Muscle layer of duodenum (tissue), 2 donors: ENCODE measurements around the gene RPL18A.

Experiments
- H3K27ac ChIP-seq: one replicate; pipeline ENCODE4 v1.7.0; 2013; ENCODE audit warnings: mild to moderate bottlenecking, low read length
- H3K27me3 ChIP-seq: one replicate; pipeline ENCODE4 v1.7.0; 2013; ENCODE audit warnings: low read depth, mild to moderate bottlenecking, control low read depth, low read length
- H3K36me3 ChIP-seq, 2 donors: one replicate each; pipeline ENCODE4 v1.7.0; 2013; ENCODE audit warnings: low read length in 2 of 2, control low read depth in 1 of 2, mild to moderate bottlenecking in 1 of 2; ENCODE audit not compliant: insufficient read depth in 2 of 2, control insufficient read depth in 1 of 2
- H3K4me1 ChIP-seq, 2 donors: one replicate each; pipeline ENCODE4 v1.7.0; 2013; ENCODE audit warnings: low read length in 2 of 2, mild to moderate bottlenecking in 2 of 2, control low read depth in 1 of 2, moderate library complexity in 1 of 2; ENCODE audit not compliant: insufficient read depth in 2 of 2, control insufficient read depth in 1 of 2
- H3K4me3 ChIP-seq, 2 donors: one replicate each; pipeline ENCODE4 v1.7.0; 2013; ENCODE audit warnings: low read length in 2 of 2, low read depth in 1 of 2, mild to moderate bottlenecking in 1 of 2
- H3K9me3 ChIP-seq, 2 donors: one replicate each; pipeline ENCODE4 v1.7.0; 2013; ENCODE audit warnings: low read length in 2 of 2, control low read depth in 1 of 2, mild to moderate bottlenecking in 1 of 2; ENCODE audit not compliant: control insufficient read depth in 1 of 2
- donor health status: healthy.

Gene RPL18A

GRCh38 chr19:17889609-17890214 lies 30.0 kb downstream of the RPL18A start:
- no peaks in the 10 kb centered on the region for H3K36me3 ChIP-seq
- H3K4me3 ChIP-seq: no peak overlapping the region
- H3K9me3 ChIP-seq: no peaks in the 10 kb centered on the region
- no peaks in the 10 kb centered on the region for H3K4me1 ChIP-seq
- H3K27ac ChIP-seq: no peak overlapping the region
- no peaks in the 10 kb centered on the region for H3K27me3 ChIP-seq

GRCh38 chr19:17893766-17894165 lies 34.1 kb downstream of the RPL18A start:
- Histone ChIP-seq H3K4me1 (no peaks in the 10 kb centered on the region), H3K9me3 (no peaks in the 10 kb centered on the region), H3K27me3 (no peaks in the 10 kb centered on the region), H3K27ac (no peak overlapping the region), H3K4me3 (no peak overlapping the region), H3K36me3 (no peaks in the 10 kb centered on the region)

DNA sequence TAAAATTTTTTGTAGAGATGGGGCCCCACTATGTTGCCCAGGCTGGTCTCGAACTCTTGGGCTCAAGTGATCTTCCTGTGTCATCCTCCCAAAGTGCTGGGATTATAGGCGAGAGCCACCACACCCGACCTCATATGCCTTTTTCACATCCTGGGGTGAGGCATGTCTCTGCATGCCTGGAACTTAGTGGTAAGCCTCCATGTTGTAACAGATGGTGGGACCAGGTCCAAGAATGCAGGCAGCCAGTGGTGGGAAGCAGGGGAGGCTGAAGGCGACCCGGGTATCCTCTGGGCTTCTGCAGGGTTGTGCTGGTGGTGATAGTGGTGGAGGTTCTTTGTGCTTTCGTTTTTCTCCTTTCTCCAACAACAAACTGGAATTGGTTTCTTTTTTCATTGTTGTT lies 43.0 kb downstream of the RPL18A start:
- Histone ChIP-seq H3K36me3 (no peaks in the 10 kb centered on the region), H3K27ac (no peak overlapping the region), H3K27me3 (no peaks in the 10 kb centered on the region), H3K4me3 (no peak overlapping the region), H3K9me3 (peaks cover 0 to under 1% of the 10 kb centered on the region in 2 donors), H3K4me1 (no peaks in the 10 kb centered on the region)

DNA sequence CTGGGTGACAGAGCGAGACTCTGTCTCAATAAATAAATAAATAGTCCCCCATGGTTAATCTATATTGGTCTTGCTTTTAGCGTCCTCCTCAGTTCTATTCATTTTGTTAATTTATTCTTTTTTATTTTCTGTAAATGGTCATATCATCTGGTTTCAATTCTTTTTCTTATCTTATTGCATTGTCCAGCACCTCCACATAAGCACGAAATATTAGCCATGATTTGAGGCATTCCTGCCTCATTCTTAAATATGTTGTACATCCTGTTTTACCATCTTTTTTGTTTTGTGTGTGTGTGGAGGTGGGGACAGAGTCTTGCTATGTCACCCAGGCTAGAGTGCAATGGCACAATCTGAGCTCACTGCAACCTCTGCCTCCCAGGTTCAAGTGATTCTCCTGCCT lies 48.5 kb downstream of the RPL18A start:
- Histone ChIP-seq H3K27ac (no peak overlapping the region), H3K4me3 (no peak overlapping the region), H3K9me3 (peaks cover 1 to 11% of the 10 kb centered on the region in 2 donors), H3K27me3 (no peaks in the 10 kb centered on the region), H3K36me3 (no peaks in the 10 kb centered on the region), H3K4me1 (no peaks in the 10 kb centered on the region)

- no peaks in the 10 kb centered on the region for H3K36me3 ChIP-seq
- no peak overlapping the region for H3K4me3 ChIP-seq
- H3K4me1 ChIP-seq: no peaks in the 10 kb centered on the region
- no peak overlapping the region for H3K27ac ChIP-seq
- no peaks in the 10 kb centered on the region for H3K27me3 ChIP-seq
- H3K9me3 ChIP-seq: peaks cover 4 to 14% of the 10 kb centered on the region in 2 donors
Observed at GRCh38 chr19:17909003-17909732, 49.5 kb downstream of the RPL18A start.

GRCh38 chr19:17910791-17911360 lies 51.2 kb downstream of the RPL18A start:
- no peaks in the 10 kb centered on the region for H3K36me3 ChIP-seq
- H3K9me3 ChIP-seq: peaks cover 4 to 14% of the 10 kb centered on the region in 2 donors
- no peak overlapping the region for H3K4me3 ChIP-seq
- H3K27ac ChIP-seq: no peak overlapping the region
- no peaks in the 10 kb centered on the region for H3K4me1 ChIP-seq
- no peaks in the 10 kb centered on the region for H3K27me3 ChIP-seq
